UCSD-AML1 (cell line): Measurements from ENCODE around the gene ARID5B.

Source experiments
- DNase-seq: peaks from one replicate; lab custom pipeline; 2025; ENCODE audit not compliant: unreplicated experiment; lab: John Stamatoyannopoulos, UW

The ARID5B gene

DNA sequence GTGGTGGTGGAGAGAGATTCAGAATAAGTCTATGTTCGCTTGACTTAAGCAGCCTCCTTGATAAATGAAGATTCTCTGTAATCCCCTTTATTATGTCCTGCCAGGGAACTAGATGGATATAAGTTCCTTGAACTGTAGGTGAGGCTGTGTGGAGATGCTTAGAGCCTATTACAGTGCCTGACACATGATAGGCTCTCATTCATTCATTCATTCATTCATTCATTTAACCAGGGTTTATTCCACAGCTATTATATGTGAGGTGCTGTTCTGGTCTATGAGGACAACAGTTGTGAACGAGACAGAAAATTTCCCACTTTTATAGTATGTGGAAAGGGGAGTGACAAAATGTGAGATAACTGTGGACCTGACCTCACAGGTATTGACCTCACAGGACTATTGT lies 105.6 kb downstream of the ARID5B start:
- DNase-seq: no peak

DNA sequence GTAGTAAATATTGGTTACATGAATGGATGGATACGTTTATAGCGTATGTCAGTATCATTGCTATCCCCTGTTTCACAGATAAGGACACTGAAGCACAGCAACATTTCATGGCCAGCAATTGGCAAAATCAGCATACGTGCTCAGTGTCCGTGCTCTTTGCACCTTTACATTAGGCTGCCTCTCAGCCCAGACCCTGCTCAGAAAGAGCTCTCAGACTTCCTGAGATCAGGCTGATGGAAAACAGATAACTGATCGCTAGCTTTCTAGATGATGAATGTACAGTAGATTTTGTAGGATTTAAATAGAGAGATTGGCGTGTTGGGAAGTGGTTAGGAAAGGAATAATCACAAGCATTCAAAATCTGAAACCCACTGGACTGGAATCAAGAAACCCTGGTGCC lies 106.7 kb downstream of the ARID5B start:
- no peak for DNase-seq

DNA sequence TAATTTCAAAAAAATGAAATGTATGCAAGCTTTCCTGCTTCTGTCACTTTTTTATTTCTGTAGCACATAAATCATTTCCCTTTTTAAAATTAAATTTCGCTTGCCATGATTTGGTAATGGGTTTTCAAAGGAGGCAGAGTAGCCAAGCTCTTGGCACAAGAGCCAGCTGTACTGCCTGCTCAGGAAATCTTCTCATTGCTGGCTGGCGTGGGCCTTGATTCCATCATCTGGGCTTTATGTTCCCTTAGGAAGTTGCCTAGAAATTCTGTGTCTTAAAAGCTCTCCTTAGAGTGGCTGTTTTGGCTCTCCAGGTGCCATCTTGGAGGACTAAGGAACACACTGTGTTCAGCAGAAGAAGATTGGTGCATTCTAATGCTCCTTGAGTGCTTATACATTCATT lies 107.4 kb downstream of the ARID5B start:
- no peak for DNase-seq

DNA sequence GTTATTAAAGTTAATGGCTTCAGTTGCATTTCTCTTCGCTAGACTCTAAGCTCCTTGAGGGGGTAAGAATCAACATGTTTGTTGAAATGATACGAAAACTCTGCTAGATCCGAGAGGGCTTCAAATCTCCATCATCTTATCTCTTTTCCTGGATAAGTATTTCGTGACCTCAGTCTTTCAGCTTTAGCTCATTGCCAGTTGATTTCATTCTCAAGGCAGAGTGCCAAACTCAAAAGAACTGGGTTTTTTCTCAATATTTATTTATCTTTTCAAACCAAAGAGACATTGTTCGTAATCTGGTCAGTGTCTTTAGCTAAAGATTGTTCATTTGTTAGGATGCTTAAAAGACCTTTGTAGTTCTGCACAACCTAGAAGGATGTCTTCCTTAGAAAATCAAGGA lies 108.9 kb downstream of the ARID5B start:
- DNase-seq: no peak

DNA sequence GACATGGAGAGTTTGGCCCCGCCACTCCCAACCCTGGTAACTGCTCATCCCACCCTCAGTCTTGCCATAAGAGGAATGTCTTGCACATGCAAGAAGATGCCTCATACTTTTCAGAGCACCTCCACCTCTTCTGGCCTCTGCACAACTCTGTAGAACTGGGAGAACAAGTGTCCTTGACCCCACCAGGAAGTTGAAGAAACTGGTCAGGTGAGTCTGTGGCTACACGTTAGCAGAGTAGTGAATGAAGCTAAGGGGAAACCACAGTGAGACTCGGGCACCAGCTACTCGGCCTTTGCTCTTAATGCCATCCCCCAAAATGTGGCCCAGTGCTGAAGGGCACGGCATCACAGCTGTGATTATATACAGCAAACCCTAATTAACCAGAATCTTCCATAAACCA lies 110.1 kb downstream of the ARID5B start:
- no peak for DNase-seq

DNA sequence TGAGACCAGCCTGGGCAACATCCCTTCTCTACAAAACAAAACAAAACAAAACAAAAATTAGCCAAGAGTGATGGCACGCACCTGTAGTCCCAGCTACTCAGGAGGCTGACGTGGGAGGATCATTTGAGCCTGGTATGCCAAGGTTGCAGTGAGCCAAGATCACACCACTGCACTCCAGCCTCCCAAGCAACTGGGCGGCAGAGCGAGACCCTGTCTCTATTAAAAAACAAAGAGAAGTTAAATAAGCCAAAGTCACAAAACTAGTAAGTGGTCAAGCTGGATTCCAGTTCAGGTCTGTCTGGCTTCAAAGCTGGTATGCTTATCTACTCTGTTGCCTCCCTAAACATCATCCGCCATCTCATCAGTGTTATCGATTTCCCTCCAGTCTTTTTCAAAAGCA lies 110.8 kb downstream of the ARID5B start:
- DNase-seq: no peak

DNA sequence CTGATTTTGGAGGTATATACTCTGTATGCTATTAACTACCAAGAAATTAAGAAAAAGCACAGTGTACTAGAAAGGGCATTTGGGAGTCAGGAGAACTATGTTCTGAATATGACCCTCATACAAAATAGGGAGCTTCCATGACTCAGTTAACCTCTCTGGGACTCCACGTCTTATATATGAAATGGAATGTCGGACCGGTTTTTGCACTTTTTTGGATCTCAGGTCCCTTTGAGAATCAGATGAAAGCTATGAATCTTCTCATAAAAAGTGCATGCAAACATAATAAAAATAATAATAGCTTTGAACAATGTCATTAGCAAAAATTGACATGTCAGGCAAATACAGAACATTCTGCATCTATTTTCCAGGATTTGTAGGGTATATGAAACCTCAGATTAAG lies 113.0 kb downstream of the ARID5B start:
- no peak for DNase-seq

DNA sequence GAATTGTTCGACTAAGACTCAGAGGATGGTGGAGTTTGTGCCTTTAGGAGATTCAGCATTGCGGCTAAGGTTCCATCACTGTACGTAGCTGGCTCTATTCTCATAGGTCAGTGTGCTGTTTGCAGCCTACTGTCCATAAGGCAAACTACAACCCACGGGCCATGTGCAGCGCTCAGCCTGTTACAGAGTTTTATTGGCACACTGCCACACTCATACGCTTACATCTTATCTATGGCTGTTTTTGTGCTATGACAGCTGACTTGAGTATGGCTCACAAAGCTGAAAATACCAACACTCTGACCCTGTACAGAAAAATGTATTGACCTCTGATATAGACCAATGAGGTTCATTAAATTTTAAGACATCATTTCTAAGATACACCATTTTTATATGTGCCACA lies 114.5 kb downstream of the ARID5B start:
- DNase-seq: no peak

DNA sequence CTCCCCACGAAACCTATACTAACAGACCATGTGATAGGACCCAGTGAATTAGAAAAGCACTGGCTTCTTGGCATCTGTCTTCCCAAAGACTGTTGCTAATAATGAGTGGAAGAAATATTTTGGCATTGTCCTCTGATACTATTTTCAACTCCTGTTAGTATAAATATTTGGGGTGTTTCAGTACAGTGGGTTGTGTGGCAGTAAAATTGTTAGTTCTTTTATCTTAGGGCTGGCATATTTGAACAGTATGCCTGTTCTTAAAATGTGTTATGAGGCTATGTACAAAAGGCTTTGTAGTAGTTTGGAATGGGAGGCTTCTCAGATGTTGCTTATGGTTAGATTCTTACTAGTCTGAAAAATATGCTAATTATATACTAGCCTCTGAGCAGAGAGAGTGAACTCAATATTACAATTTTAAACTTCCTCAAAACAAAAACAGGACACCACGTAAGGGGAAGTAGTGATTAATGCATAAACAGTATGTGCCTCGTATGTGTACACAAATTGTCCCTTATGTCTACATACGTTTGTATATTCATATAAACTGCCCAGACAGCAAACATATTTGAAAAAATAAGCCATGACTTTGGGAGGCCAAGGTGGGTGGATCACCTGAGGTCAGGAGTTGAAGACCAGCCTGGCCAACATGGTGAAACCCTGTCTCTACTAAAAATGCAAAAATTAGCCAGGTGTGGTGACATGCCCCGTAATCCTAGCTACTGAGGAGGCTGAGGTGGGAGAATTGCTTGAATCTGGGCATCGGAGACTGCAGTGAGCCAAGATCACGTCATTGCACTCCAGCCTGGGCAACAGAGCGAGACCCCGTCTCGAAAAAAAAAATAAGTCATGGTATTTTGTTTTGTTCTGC lies 115.4 kb downstream of the ARID5B start:
- DNase-seq: no peak

DNA sequence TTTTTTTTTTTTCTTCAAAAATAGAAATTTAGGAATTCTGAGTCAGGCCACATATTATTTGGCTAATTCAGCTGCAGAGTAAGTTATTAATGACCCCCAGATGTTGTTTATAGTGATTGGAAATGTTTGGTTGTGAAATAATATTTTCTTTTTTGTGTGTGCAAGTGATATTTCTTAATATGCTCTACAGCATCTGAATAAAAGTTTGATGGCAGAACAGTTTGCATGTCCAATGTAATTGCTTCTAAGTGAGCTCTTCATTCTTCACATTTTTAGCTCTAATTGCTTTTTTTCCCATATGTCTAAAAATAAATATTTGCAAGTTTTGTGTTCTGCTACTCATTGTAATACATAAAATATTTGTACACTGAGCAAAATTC lies 116.0 kb downstream of the ARID5B start:
- no peak for DNase-seq

DNA sequence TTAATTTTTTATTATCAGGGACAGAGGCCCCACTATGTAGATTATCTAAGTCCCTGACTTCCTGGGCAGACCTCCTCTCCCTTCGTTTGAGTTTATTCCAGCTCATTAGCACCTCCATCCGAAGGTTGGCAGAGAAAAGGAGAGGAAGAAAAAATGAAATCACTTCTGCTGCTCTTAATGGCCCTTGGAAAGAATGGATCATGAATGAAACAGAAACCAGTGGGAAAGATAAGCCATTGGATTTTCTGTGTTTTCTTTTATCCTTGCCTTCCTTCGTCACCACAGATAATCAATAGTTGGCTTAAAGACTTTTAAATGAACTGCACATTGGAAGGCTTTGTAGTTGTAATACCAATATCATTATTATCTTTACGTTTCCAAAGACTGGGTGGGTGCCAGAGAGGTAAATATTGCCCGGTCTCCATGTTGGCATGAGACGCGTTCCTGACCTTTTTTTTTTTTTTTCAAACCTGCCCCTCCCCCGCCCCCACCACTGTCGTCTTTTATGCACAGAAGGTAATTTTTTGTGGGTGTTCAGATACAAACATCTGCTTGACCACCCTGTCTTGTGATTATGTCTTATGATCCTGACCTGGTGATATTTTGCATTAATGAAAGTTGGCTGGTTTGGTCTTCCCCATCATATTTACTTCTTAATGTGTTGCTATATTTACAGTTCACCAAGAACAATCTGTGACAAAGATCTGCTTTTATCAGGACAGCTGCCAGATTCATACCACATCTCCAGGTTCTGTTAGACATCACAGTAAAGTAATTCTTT lies 116.8 kb downstream of the ARID5B start:
- DNase-seq: no peak

DNA sequence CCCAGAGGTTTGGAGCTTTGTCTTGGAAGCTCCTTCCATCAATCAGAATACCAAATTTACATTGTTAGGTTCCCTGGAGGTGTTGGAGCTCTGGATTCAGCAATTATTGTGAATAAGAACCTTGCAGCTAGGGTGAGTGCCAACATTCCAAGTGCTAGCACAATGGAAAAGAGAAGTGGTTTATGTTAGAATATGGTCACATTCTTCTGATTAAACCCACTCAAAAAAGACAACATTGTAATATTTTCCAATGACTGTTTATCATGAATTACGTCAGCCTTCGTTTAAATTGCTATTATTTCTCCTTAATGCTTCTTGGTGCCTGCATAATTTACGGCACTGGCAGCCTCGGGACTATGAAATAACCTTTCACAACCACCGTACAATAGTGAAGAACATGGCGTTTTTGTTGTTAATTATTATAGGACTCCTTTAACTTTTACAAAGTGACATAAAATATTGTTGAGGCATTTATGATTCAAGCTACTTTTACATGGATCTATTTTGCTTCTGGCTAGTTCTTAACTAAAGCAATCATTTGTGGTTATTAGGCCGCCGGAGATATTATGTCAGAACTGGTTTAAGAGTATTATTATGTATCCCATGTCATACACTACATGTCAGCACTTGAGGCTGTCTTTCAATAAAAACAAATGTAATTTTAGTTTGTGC lies 117.7 kb downstream of the ARID5B start:
- DNase-seq: no peak

DNA sequence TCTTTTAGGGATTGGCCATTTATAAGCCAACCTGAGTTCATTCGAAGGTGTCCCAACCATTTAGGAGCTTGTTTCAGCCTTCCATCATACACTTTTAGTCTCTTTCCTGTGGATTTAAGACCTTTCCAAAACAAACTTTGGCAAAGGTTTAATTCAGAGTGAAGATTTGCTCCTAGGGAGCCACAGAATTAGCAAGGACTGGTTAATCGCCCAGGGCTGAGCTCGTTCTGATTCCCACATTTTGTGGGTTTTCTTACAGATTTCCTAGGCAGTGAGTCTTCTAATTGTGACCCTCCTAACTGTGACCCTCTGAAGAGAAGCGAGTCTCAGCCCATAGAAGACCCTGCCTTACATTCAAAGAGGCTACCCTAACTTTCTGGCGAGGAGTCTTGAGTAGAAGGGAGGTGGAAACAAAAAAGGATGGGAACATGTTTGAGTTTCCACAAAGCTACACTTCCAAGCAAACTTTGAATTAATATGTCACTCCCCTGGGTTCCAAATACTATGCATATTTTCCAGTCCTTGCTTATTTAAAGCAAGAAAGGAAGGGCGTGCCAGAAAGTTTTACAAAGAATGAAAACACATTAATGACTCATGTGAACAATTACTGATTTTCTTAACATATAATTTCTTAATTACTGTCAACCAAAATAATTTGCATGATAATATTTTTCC lies 118.3 kb downstream of the ARID5B start:
- DNase-seq: no peak

DNA sequence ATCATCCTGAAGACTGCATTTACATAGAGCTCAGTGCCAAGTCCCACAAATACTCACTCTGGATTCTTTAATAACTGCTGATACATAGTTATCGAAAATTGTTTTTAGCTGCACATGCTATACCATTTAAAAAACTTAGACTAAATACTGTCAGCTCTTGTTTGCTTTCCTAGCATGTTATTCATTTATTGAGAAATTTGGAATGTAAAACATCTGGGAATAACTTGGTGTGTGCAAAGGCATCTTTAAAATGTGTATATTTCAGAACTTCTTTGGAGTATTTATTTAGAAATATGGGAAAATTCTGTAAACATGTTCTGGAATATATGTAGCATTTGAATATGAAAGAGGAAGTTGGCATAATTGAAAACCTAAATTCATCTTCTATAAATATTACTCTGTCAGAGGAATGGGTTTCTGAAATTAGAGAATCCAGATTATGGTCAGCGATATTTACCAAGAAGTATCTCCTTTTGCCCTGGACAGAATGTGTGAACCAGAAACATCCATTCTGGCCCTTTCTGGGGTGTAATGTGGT lies 119.7 kb downstream of the ARID5B start:
- no peak for DNase-seq

DNA sequence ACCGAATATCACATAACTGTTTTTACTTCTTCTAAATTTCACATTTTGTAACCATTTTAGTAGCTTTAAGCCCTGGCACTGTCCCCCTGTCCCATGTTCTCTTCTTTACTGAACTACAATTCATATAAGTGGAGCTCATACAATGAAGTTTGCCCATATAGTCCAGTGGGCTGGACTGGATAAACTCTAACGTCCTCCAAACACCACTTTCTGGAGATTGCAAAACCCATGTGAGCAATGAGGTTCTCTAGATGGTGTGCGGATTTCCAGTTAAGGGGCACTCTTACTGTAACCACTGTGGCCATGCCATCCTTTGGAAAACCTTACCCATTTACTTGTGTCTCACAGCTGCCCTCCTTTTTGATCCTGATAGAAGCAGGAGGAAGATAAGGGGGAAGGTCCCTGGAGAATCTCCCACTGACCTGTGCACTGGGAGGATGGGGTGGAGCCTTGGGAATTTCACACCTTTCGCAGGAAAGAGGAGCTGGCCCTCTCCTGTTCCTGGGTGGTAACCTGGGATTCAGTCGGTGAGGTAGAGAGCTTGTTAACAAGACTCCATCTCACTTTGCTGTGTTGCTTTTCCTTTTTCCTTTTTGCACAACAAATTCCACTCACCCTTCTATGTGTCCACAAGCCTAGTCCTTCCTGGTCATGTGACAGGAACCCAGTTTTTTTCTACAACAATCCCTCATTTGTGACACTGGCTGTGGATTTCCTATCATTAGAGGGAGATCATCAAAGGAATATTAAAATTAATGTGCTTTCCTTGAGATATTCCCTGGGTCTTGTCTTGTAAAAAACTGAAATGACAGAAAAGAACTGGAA lies 120.7 kb downstream of the ARID5B start:
- no peak for DNase-seq

DNA sequence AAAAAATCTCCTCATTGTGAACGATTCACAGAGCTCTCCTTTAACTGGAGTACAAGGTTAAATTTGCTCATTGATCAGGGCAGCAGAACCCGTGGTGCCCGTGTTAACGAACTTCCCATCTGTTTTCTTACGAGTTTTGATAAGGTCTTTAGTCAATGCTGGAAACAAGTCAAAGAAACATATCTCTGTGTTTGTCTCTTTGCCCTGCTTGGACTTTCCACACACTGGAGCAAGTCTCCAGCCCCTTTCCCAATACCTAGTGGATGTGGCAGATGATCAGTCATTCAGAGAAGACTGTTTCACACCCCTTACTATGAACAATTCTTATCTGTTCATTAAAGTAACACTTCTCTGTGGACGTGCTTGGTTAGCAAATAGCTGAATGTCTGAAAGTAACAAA lies 121.3 kb downstream of the ARID5B start:
- DNase-seq: no peak

DNA sequence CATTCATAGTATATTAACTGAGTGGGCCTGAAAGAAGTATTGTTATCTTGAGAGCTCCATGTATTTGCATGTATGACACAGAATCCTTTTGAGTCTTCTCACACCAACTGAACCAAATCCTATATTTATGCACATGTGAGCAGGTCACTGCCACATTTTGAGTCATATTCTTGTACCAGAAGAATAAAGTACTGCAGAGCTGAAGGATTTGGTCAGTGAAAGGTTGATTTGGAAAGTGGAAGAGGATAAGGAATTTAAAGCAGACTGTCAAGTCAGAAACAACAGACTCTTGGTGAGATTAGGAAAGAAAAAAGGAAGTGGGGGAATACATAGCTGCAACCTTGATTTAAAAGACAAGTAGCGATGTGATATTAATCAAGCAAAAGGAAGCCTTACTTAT lies 121.8 kb downstream of the ARID5B start:
- no peak for DNase-seq

DNA sequence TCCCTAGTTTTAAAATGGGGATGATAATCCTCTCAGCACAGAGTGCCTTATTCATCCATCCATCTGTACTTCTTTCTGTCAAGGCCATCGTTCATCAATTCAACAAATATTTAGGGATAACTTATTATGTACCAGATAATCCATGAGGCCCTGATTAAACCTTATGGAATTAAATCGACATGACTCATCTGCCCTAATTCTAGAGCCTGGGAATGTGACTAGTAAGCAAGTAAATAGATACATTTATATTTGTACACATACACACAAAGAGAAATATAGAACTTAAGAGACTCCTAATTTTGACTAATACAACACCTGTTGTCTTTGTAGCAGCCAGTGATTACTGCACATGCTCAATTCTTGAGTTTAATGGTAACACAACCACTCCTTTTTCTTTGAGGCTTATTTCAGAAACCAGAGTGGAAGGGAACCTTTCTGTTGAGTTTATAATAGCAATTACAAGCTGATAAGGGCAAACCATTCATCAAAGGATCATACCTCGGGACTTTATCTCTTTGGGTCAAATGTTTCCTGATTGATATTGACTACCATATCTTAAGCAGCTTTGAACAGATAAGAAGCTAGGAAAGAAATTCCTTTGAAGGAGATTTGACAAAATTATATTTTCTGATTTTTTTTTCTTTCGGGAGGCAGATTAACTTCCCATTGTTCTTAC lies 122.7 kb downstream of the ARID5B start:
- DNase-seq: no peak

DNA sequence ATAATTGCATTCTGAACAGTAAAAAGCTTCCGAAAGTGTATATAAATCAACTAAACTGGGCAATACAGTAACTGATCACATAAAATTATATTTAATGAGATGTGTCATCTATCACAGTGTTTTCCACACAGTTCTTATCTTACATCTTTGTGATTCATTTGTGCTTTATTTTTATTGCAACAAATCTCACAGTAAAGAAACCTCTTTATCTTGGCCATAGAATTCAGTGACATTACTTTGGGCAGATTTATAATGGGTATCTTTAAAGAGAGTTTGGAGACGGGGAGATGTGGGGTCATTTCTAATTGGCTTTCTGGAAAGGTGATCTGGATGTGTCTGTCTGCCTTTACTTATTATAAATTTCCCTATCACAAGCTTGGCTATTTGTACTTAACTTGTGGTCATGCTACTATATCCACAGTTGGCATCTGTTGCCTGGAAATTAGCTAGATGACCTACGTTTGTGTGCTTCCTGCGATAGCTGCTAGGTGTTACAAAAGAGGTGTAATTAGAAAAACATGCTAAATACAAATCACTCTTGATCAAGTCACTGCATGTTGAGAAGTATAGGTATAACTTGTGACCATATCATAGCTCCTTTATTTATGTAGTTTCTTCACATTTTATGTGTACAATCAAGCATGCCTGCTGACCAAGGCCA lies 123.8 kb downstream of the ARID5B start:
- no peak for DNase-seq
